Activated CD8-positive, alpha-beta T cell treated with anti-CD3 and anti-CD28 coated beads for 36 hours (primary cell): Measurements from ENCODE around the gene ACTL10. TPM values are rescaled to one million over a fixed set of nuclear protein-coding genes. Genes with fewer than 3 reads are reported as not detected.
"Not testable (repeated sequence)": the region's sequence is repeated elsewhere in the genome, so short reads cannot be mapped to it uniquely, and the experiment has no call there.

Source experiments
- ATAC-seq: fragments of 200-7000 bp; cut with Tn5 transposase; one replicate; pipeline ENCODE4 v1.10.0; 2021; ENCODE audit warnings: mild to moderate bottlenecking, moderate library complexity
- CTCF ChIA-PET: fragments of 350-600 bp; sonication (Branson Sonifier 250); formaldehyde crosslinking; loops from one replicate; lab custom pipeline; 2021; ENCODE audit warnings: antibody characterized with exemption; lab: Charles Lee
- POLR2A ChIA-PET: fragments of 350-600 bp; sonication (Branson Sonifier 250); formaldehyde crosslinking; loops from one replicate; lab custom pipeline; 2021; ENCODE audit warnings: antibody characterized with exemption; lab: Charles Lee
- DNase-seq: peaks from one replicate; pipeline ENCODE4 v3.0.0-alpha.2; 2020
- H3K27ac Mint-ChIP-seq: one replicate; pipeline ENCODE4 v1.8.0; 2021; ENCODE audit warnings: mild to moderate bottlenecking, mixed read lengths
- H3K27me3 Mint-ChIP-seq: one replicate; pipeline ENCODE4 v1.8.0; 2021; ENCODE audit warnings: mixed read lengths
- H3K36me3 Mint-ChIP-seq: one replicate; pipeline ENCODE4 v1.8.0; 2021; ENCODE audit warnings: low read depth, mixed read lengths
- H3K4me1 Mint-ChIP-seq: one replicate; pipeline ENCODE4 v1.8.0; 2021; ENCODE audit warnings: low read depth, mixed read lengths
- H3K4me3 Mint-ChIP-seq: one replicate; pipeline ENCODE4 v1.8.0; 2021; ENCODE audit warnings: mild to moderate bottlenecking, moderate library complexity, mixed read lengths
- H3K9me3 Mint-ChIP-seq: one replicate; pipeline ENCODE4 v1.8.0; 2021; ENCODE audit warnings: mixed read lengths
- intact Hi-C: fragments of 100-400 bp; cut with micrococcal nuclease; formaldehyde crosslinking; loops from one replicate; pipeline ENCODE4 v1.10.0; 2022
- total RNA-seq, 2 experiments: library from RNA; stranded (reverse); gene quantifications; one replicate each; pipeline ENCODE4 v1.2.3, GENCODE V29; 2021
- TF ChIP-seq, protein P1 (sequence below): fragments of 200-600 bp; IDR thresholded peaks from one replicate; pipeline ENCODE4 v1.8.0; 2022; ENCODE audit warnings: antibody characterized with exemption, mild to moderate bottlenecking

The ACTL10 gene
- total RNA-seq, 2 experiments from 2014 or later, result 2.4 TPM

- Mint-ChIP-seq H3K9me3 (no peaks in the 10 kb centered on the region), H3K27me3 (no peaks in the 10 kb centered on the region), H3K4me1 (peaks cover 23% of the 10 kb centered on the region), H3K4me3 (no peak overlapping the region), H3K27ac (no peak overlapping the region), H3K36me3 (no peaks in the 10 kb centered on the region)
- TF ChIP-seq, protein P1, sequence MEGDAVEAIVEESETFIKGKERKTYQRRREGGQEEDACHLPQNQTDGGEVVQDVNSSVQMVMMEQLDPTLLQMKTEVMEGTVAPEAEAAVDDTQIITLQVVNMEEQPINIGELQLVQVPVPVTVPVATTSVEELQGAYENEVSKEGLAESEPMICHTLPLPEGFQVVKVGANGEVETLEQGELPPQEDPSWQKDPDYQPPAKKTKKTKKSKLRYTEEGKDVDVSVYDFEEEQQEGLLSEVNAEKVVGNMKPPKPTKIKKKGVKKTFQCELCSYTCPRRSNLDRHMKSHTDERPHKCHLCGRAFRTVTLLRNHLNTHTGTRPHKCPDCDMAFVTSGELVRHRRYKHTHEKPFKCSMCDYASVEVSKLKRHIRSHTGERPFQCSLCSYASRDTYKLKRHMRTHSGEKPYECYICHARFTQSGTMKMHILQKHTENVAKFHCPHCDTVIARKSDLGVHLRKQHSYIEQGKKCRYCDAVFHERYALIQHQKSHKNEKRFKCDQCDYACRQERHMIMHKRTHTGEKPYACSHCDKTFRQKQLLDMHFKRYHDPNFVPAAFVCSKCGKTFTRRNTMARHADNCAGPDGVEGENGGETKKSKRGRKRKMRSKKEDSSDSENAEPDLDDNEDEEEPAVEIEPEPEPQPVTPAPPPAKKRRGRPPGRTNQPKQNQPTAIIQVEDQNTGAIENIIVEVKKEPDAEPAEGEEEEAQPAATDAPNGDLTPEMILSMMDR, result no peak
- DNase-seq, result no peak
- intact Hi-C loops, result no loop called here
- POLR2A ChIA-PET, result no interaction called here
- CTCF ChIA-PET, result interaction anchor here (1.2 kb wide), 1 partner anchor 25 kb away, joined by 4 read pairs; no protein-coding TSS in a partner anchor
- no peak for ATAC-seq
Observed at GRCh38 chr20:33693289-33693688, 26.5 kb downstream of the ACTL10 start.

DNA sequence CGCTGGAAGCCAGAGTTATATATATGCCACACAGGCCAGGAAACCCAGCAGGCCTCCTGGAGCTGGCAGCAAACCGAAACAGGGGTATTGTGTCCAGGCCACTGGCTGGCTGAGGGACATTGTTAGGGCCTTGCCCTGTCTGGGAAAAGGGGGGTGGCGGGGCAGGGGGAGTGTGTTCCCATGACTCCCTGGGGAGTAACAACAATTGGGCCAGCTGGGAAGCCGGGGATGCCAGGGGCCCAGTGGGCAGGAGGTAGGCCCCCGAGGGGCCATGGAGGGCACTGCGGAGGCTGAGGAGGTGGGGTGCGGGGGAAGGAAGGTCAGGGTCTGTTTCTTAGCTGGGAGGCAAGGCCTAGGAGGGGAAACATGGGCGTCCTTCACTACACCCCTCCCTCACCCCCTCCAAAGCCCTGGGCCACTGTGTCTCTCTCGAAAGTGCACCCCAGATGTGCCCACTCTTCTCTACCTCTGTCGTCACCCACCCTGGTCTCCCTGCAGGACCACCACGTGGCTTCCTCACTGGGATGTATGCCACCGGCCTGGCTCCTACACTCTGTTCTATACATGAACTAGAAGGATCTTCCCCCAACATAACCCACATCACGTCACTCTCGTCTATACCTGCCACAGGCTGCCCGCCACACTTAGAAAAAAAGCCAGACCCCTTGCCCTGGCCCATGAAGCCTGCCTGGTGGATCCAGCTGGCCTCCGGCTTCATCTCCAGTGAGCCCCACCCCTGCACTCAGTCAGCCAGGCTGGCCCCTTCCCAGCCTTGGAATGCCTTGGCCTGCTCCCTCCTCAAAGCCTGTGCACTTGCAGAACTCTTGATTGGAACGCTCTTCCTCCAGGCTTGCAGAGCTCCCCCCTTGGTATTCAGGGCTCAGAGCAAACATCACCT lies 27.2 kb downstream of the ACTL10 start:
- H3K4me3 Mint-ChIP-seq, result no peak overlapping the region
- no peaks in the 10 kb centered on the region for H3K9me3 Mint-ChIP-seq
- ATAC-seq (no peak), DNase-seq (no peak)
- intact Hi-C loops, result no loop called here
- POLR2A ChIA-PET, result interaction anchor here (0.9 to 1.0 kb wide), 2 partner anchors 18 to 407 kb away, joined by 3 read pairs; no protein-coding TSS in a partner anchor
- H3K36me3 Mint-ChIP-seq, result no peaks in the 10 kb centered on the region
- H3K27me3 Mint-ChIP-seq, result no peaks in the 10 kb centered on the region
- H3K27ac Mint-ChIP-seq, result no peak overlapping the region
- TF ChIP-seq, protein P1, result no peak
- CTCF ChIA-PET, result interaction anchor here (1.2 kb wide), 1 partner anchor 26 kb away, joined by 4 read pairs; no protein-coding TSS in a partner anchor
- peaks cover 16% of the 10 kb centered on the region for H3K4me1 Mint-ChIP-seq

DNA sequence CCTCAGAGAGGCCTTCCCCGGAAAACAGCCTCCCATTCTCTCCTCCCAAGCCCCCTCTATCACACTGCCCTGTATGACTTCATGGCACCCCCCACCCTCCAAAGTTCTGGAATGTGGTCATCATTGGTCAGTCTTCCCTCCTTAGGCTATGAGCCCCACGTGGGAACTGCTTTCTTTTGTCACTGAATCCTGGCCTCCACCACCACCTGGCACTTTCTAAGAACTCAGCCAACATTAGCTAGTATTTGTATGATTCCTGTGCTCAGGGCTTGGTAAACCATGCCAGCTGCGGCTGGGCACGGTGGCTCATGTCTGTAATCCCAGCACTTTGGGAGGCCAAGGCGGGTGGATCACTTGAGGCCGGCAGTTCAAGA lies 27.9 kb downstream of the ACTL10 start:
- DNase-seq, result no peak
- no peak for ATAC-seq
- POLR2A ChIA-PET, result interaction anchor here (0.9 to 1.0 kb wide), 2 partner anchors 19 to 406 kb away, joined by 3 read pairs; no protein-coding TSS in a partner anchor
- CTCF ChIA-PET, result no interaction called here
- peaks cover 10% of the 10 kb centered on the region for H3K4me1 Mint-ChIP-seq
- TF ChIP-seq, protein P1, result no peak
- intact Hi-C loops, result no loop called here
- H3K27me3 Mint-ChIP-seq, result no peaks in the 10 kb centered on the region
- no peak overlapping the region for H3K4me3 Mint-ChIP-seq
- no peaks in the 10 kb centered on the region for H3K9me3 Mint-ChIP-seq
- no peaks in the 10 kb centered on the region for H3K36me3 Mint-ChIP-seq
- H3K27ac Mint-ChIP-seq, result no peak overlapping the region

- CTCF ChIA-PET, result no interaction called here
- Mint-ChIP-seq H3K4me3 (no peak overlapping the region), H3K4me1 (peaks cover 3% of the 10 kb centered on the region), H3K36me3 (no peaks in the 10 kb centered on the region), H3K27me3 (no peaks in the 10 kb centered on the region), H3K27ac (no peak overlapping the region), H3K9me3 (no peaks in the 10 kb centered on the region)
- TF ChIP-seq, protein P1, result no peak
- DNase-seq, result no peak
- intact Hi-C loops, result no loop called here
- POLR2A ChIA-PET, result interaction anchor here (1.0 kb wide), 1 partner anchor 23 kb away, joined by 3 read pairs; no protein-coding TSS in a partner anchor
- ATAC-seq, result no peak
Observed at GRCh38 chr20:33696448-33696847, 29.7 kb downstream of the ACTL10 start.

DNA sequence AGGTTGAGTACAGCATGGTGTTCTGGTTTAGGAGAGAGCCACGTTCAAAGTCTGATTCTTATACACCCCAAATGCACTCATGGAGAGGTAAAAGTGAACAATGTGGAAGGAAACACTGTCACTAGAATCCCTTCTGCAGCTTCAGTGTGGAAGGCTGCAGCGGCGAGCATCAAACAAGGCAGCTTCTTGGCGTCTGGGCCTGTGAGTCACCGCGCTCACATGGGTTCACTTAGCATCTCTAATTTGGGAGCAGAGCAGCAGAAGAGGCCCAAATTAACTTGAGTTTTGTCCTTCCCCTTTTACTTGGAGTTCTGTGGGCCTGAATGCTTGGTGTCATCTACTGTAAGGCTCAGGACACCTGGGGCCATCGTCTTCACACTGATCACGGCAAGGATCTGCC lies 30.4 kb downstream of the ACTL10 start:
- POLR2A ChIA-PET, result interaction anchor here (0.8 to 1.0 kb wide), 2 partner anchors 17 to 22 kb away, joined by 3 read pairs; no protein-coding TSS in a partner anchor
- no peaks in the 10 kb centered on the region for H3K36me3 Mint-ChIP-seq
- no peak overlapping the region for H3K4me3 Mint-ChIP-seq

GRCh38 chr20:33698966-33699365 lies 32.2 kb downstream of the ACTL10 start:
- H3K36me3 Mint-ChIP-seq, H3K27ac Mint-ChIP-seq, ATAC-seq, intact Hi-C loops, POLR2A ChIA-PET, CTCF ChIA-PET, H3K27me3 Mint-ChIP-seq, H3K9me3 Mint-ChIP-seq, H3K4me3 Mint-ChIP-seq, H3K4me1 Mint-ChIP-seq, DNase-seq: not testable (repeated sequence)

More for the DNA sequence above, 30.4 kb downstream of the ACTL10 start:
- CTCF ChIA-PET, result no interaction called here
- no peak for DNase-seq
- Mint-ChIP-seq H3K27me3 (no peaks in the 10 kb centered on the region), H3K27ac (no peak overlapping the region), H3K9me3 (no peaks in the 10 kb centered on the region), H3K4me1 (peaks cover under 1% of the 10 kb centered on the region)
- intact Hi-C loops, result no loop called here
- TF ChIP-seq, protein P1, result no peak
- ATAC-seq, result no peak

GRCh38 chr20:33700696-33701441 lies 34.1 kb downstream of the ACTL10 start:
- DNase-seq, H3K9me3 Mint-ChIP-seq, ATAC-seq, H3K36me3 Mint-ChIP-seq, H3K27me3 Mint-ChIP-seq, intact Hi-C loops, H3K27ac Mint-ChIP-seq, H3K4me1 Mint-ChIP-seq, CTCF ChIA-PET, POLR2A ChIA-PET, H3K4me3 Mint-ChIP-seq: not testable (repeated sequence)
